Upper lobe of left lung (tissue), 6 donors: Measurements from ENCODE around the gene ST8SIA6. TPM values are rescaled to one million over a fixed set of nuclear protein-coding genes. Genes with fewer than 3 reads are reported as not detected.

Experiments
- ATAC-seq, 2 donors: fragments of 200-7000 bp; cut with Tn5 transposase; one replicate each; pipeline ENCODE4 v1.9.1; 2022; ENCODE audit warnings: mild to moderate bottlenecking in 2 of 2, moderate library complexity in 2 of 2; ENCODE audit not compliant: low FRiP score in 2 of 2
- DNase-seq, 2 donors: peaks; one replicate each; pipeline ENCODE4 v3.0.0-alpha.2; 2019 to 2020
- H3K27ac ChIP-seq, 4 donors: fragments of 200-600 bp; sonication (generic); one replicate each; pipeline ENCODE4 v1.5.1; 2016 to 2019
- H3K27me3 ChIP-seq, 4 donors: fragments of 200-600 bp; sonication (generic); one replicate each; pipeline ENCODE4 v1.5.1; 2017 to 2019
- H3K36me3 ChIP-seq, 4 donors: fragments of 200-600 bp; sonication (generic); one replicate each; pipeline ENCODE4 v1.5.1; 2016 to 2019
- H3K4me1 ChIP-seq, 4 donors: fragments of 200-600 bp; sonication (generic); one replicate each; pipeline ENCODE4 v1.5.1; 2018 to 2019
- H3K4me3 ChIP-seq, 4 donors: fragments of 200-600 bp; sonication (generic); one replicate each; pipeline ENCODE4 v1.5.1; 2017 to 2019; ENCODE audit warnings: mild to moderate bottlenecking in 2 of 4, moderate library complexity in 1 of 4
- H3K9me3 ChIP-seq, 4 donors: fragments of 200-600 bp; sonication (generic); one replicate each; pipeline ENCODE4 v1.5.1; 2018 to 2019
- EP300 ChIP-seq, 4 donors: sonication (generic); formaldehyde crosslinking; IDR thresholded peaks; one replicate each; pipeline ENCODE4 v1.5.1; 2017; ENCODE audit warnings: antibody characterized with exemption in 4 of 4, control low read depth in 2 of 4
- POLR2A ChIP-seq, 4 donors: fragments of 450-650 bp; IDR thresholded peaks; one replicate each; pipeline ENCODE4 v1.5.1; 2016 to 2017; ENCODE audit warnings: antibody characterized with exemption in 4 of 4, mild to moderate bottlenecking in 2 of 4
- POLR2AphosphoS5 ChIP-seq, 2 donors: sonication (generic); formaldehyde crosslinking; IDR thresholded peaks; one replicate each; pipeline ENCODE4 v1.5.1; 2017; ENCODE audit warnings: antibody characterized with exemption in 2 of 2
- WGBS, 2 donors: methylation state at CpG; one replicate each; pipeline ENCODE4 v1.1.5; 2017 to 2018; 5-methylcytosine and 5-hydroxymethylcytosine counted together
- total RNA-seq, 6 donors: library from RNA; depleted of rRNA in 4 of 6; stranded (reverse); fragments of >200 nt in 4 of 6; gene quantifications; one replicate each; pipeline versions ENCODE4 v1.1.0 to v1.2.1, GENCODE V29; 2016 to 2021
- TF ChIP-seq, protein P1 (sequence below), 6 experiments: fragments of 450-650 bp in 4 of 6; fragments of 200-600 bp in 2 of 6; sonication (generic) in 2 of 6; IDR thresholded peaks; one replicate each; pipeline ENCODE4 v1.5.1; 2016 to 2019; ENCODE audit warnings: antibody characterized with exemption in 6 of 6
- donor health status: DM: no; HTN: no; CAD: no; lungs with moderate emphysema.
- donor health status: DM: no; HTN: yes; CAD: no; lungs with severe emphysema.

ST8SIA6 gene
- total RNA-seq, 6 donors from 2014 or later = 5.5 to 12.6 (median 7.0) TPM

GRCh38 chr10:17423632-17424186, 30.7 kb downstream of the ST8SIA6 start:
- H3K4me3 ChIP-seq = no peak overlapping the region
- ATAC-seq = no peak
- H3K4me1 ChIP-seq = peaks cover 6 to 32% (median 17%) of the 10 kb centered on the region in 4 donors
- no peak for DNase-seq
- H3K9me3 ChIP-seq = no peaks in the 10 kb centered on the region
- no peaks in the 10 kb centered on the region for H3K36me3 ChIP-seq
- TF ChIP-seq POLR2A (IDR thresholded peaks at IDR 0.05) = no peak
- TF ChIP-seq, protein P1, sequence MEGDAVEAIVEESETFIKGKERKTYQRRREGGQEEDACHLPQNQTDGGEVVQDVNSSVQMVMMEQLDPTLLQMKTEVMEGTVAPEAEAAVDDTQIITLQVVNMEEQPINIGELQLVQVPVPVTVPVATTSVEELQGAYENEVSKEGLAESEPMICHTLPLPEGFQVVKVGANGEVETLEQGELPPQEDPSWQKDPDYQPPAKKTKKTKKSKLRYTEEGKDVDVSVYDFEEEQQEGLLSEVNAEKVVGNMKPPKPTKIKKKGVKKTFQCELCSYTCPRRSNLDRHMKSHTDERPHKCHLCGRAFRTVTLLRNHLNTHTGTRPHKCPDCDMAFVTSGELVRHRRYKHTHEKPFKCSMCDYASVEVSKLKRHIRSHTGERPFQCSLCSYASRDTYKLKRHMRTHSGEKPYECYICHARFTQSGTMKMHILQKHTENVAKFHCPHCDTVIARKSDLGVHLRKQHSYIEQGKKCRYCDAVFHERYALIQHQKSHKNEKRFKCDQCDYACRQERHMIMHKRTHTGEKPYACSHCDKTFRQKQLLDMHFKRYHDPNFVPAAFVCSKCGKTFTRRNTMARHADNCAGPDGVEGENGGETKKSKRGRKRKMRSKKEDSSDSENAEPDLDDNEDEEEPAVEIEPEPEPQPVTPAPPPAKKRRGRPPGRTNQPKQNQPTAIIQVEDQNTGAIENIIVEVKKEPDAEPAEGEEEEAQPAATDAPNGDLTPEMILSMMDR (IDR thresholded peaks at IDR 0.05) = no peak
- TF ChIP-seq EP300 (IDR thresholded peaks at IDR 0.05) = no peak
- TF ChIP-seq POLR2AphosphoS5 (IDR thresholded peaks at IDR 0.05) = no peak
- 49 to 66% methylated on average over 2 of the region's 2 CpGs for WGBS, 2 donors
- no peak overlapping the region for H3K27ac ChIP-seq
- no peaks in the 10 kb centered on the region for H3K27me3 ChIP-seq

DNA sequence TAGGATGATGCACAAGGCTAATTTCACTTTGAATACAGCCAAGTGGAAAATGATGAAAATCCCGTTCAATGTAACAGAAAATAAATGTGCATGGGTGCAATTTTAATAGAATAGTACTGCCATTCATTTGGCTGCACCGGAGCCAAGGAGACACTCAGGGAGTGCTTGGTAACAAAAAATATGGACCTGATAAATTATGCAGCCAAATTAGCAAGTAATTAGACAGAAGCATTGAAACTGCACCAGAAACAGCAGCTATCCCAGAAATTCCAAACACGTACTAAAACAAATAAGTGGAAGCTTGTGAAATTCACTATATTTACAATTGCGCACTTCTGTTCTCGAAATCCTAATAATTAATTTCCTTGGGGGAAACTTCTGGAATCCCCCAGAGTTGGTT, 31.5 kb downstream of the ST8SIA6 start:
- WGBS, 2 donors = 79 to 82% methylated on average over 5 of the region's 5 CpGs
- H3K4me3 ChIP-seq = no peak overlapping the region
- no peak overlapping the region for H3K27ac ChIP-seq
- no peak for TF ChIP-seq POLR2A (IDR thresholded peaks at IDR 0.05)
- TF ChIP-seq, protein P1 (IDR thresholded peaks at IDR 0.05) = no peak
- TF ChIP-seq POLR2AphosphoS5 (IDR thresholded peaks at IDR 0.05) = no peak
- TF ChIP-seq EP300 (IDR thresholded peaks at IDR 0.05) = no peak
- DNase-seq (no peak), ATAC-seq (no peak)
- no peaks in the 10 kb centered on the region for H3K36me3 ChIP-seq
- H3K27me3 ChIP-seq = no peaks in the 10 kb centered on the region
- H3K4me1 ChIP-seq = peaks cover 6 to 25% (median 12%) of the 10 kb centered on the region in 4 donors
- H3K9me3 ChIP-seq = no peaks in the 10 kb centered on the region

GRCh38 chr10:17418249-17418648, 36.1 kb downstream of the ST8SIA6 start:
- Histone ChIP-seq H3K36me3 (no peaks in the 10 kb centered on the region), H3K27me3 (no peaks in the 10 kb centered on the region), H3K9me3 (no peaks in the 10 kb centered on the region), H3K4me1 (no peaks in the 10 kb centered on the region), H3K27ac (no peak overlapping the region), H3K4me3 (no peak overlapping the region)
- WGBS, 2 donors = 71% methylated on average over 2 of the region's 2 CpGs
- ATAC-seq (no peak), DNase-seq (no peak)
- TF ChIP-seq, protein P1 (IDR thresholded peaks at IDR 0.05) = no peak
- TF ChIP-seq EP300 (IDR thresholded peaks at IDR 0.05) (no peak), POLR2AphosphoS5 (IDR thresholded peaks at IDR 0.05) (no peak), POLR2A (IDR thresholded peaks at IDR 0.05) (no peak)

GRCh38 chr10:17416442-17417211, 37.8 kb downstream of the ST8SIA6 start:
- H3K4me1 ChIP-seq = no peaks in the 10 kb centered on the region
- no peak for DNase-seq
- ATAC-seq = no peak
- WGBS, 2 donors = 80 to 92% methylated on average over 8 of the region's 8 CpGs
- no peaks in the 10 kb centered on the region for H3K36me3 ChIP-seq
- TF ChIP-seq, protein P1 (IDR thresholded peaks at IDR 0.05) = no peak
- no peak for TF ChIP-seq EP300 (IDR thresholded peaks at IDR 0.05)
- TF ChIP-seq POLR2AphosphoS5 (IDR thresholded peaks at IDR 0.05) = no peak
- no peak for TF ChIP-seq POLR2A (IDR thresholded peaks at IDR 0.05)
- no peak overlapping the region for H3K4me3 ChIP-seq
- H3K27ac ChIP-seq = no peak overlapping the region
- H3K27me3 ChIP-seq = no peaks in the 10 kb centered on the region
- H3K9me3 ChIP-seq = no peaks in the 10 kb centered on the region
